ENCODE measurements around the gene CAPN11. TPM values are rescaled to one million over a fixed set of nuclear protein-coding genes. Genes with fewer than 3 reads are reported as not detected.

The CAPN11 gene
- total and polyA plus RNA-seq, 9 of the 15 experiments (the other 6 are each of a cell fraction or from before 2014, with no cell fraction given) = 0.03 to 0.61 (median 0.17) TPM; not detected in 1

DNA sequence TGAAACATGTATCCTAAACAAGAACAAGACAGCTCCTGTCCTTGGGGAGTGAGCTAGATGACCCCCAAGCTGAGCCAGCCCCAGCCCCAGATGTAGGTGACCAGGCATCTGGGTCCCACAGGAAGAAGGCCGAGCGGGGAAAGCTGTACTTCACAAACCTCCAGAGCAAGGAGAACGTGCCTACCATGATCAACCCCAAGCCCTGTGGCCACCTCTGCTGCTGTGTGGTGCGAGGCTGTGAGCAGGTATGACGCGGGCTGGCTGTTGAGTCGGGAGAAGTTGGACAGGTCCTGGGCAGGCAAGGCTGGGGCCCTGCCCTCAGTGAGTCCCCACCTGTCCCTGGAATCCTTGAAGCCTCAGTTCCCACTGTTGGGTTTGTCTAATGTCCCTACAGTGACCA lies 11.4 kb upstream of the CAPN11 start:
- H3K36me3 ChIP-seq (ENCODE audit: control insufficient read depth, insufficient read depth, low read length) = peaks cover 77% of the 10 kb centered on the region
- ATAC-seq (no peak), FAIRE-seq (no peak), DNase-seq (ENCODE audit: extremely low read depth in 1 of 4, low spot score in 3 of 4) (no peak)
- H2AFZ ChIP-seq (ENCODE audit: low read depth, low read length) = no peak overlapping the region
- H3K9me1 ChIP-seq (ENCODE audit: control insufficient read depth, insufficient read depth, low read length) = no peaks in the 10 kb centered on the region
- in situ Hi-C loops (cut with MboI) (no loop called here), intact Hi-C loops (cut with micrococcal nuclease) (no loop called here)
- H3K4me1 ChIP-seq (replicated peaks in 1 of 2; ENCODE audit: control insufficient read depth in 2 of 2, insufficient read depth in 2 of 2, low read length in 2 of 2) = peaks cover 0 to 9% of the 10 kb centered on the region in 2 experiments; a peak in 3 of 5 replicates
- no peaks in the 10 kb centered on the region; the same call in 1 of the 2 replicates for H4K20me1 ChIP-seq (replicated peaks; ENCODE audit: control insufficient read depth, insufficient read depth, low read length)
- no peak overlapping the region for H3K4me3 ChIP-seq
- H3K9ac ChIP-seq (ENCODE audit: insufficient read depth in 1 of 2, low read depth in 2 of 2, low read length in 2 of 2) = no peak overlapping the region; a peak in 1 of 4 replicates
- H3K9me3 ChIP-seq (replicated peaks; ENCODE audit: control insufficient read depth, insufficient read depth, low read depth, low read length) = no peaks in the 10 kb centered on the region
- no peaks in the 10 kb centered on the region for H3K27me3 ChIP-seq (ENCODE audit: control insufficient read depth in 2 of 2, insufficient read depth in 2 of 2, low read length in 2 of 2)
- H3K27ac ChIP-seq (ENCODE audit: extremely low read depth, low read depth, low read length) = no peak overlapping the region
- POLR2A ChIA-PET = interaction anchor here (0.7 to 1.2 kb wide), 3 partner anchors 26 to 109 kb away, joined by 3 read pairs; no protein-coding TSS in a partner anchor
- WGBS (ENCODE audit: insufficient coverage, low coverage, missing lambda C conversion rate) = 89% methylated on average over 7 of the region's 7 CpGs
- CTCF ChIA-PET (ENCODE audit: low intra/inter-chr PET ratio) = interaction anchor here (0.8 kb wide), 1 partner anchor 87 kb away, joined by 7 read pairs; no protein-coding TSS in a partner anchor
- no peak overlapping the region for H3K4me2 ChIP-seq (ENCODE audit: insufficient read depth, low read length)
- H3K79me2 ChIP-seq (ENCODE audit: control insufficient read depth, insufficient read depth, low read length) = no peaks in the 10 kb centered on the region
- BruUV-seq (replicated peaks) = no TSS peak
- TF ChIP-seq ZNF512 (tag; IDR thresholded peaks at IDR 0.05) (no peak), EP400 (IDR thresholded peaks at IDR 0.05) (no peak), POLR2H (tag; IDR thresholded peaks at IDR 0.05; ENCODE audit: low read depth) (no peak), MAFK (IDR thresholded peaks at IDR 0.05; ENCODE audit: low read length) (no peak), ZNF384 (IDR thresholded peaks at IDR 0.05; ENCODE audit: low read depth, low read length) (no peak), MBD1 (CRISPR knock-in tag; IDR thresholded peaks at IDR 0.05) (no peak), ZNF311 (CRISPR knock-in tag; IDR thresholded peaks at IDR 0.05) (no peak), TAL1 (IDR thresholded peaks at IDR 0.05) (no peak), HOXB6 (CRISPR knock-in tag; IDR thresholded peaks at IDR 0.05; ENCODE audit: borderline replicate concordance) (no peak), XRCC5 (IDR thresholded peaks at IDR 0.05; ENCODE audit: low read depth, low read length) (no peak), PTBP1 (IDR thresholded peaks at IDR 0.05; ENCODE audit: low read depth, low read length) (no peak), ZNF239 (CRISPR knock-in tag; IDR thresholded peaks at IDR 0.05) (no peak), HNRNPL (IDR thresholded peaks at IDR 0.05; ENCODE audit: low read depth, low read length) (no peak), ZBTB8A (IDR thresholded peaks at IDR 0.05; ENCODE audit: partially characterized antibody) (no peak), NFRKB (IDR thresholded peaks at IDR 0.05; ENCODE audit: low read depth) (no peak)
- TF ChIP-seq, protein P1, sequence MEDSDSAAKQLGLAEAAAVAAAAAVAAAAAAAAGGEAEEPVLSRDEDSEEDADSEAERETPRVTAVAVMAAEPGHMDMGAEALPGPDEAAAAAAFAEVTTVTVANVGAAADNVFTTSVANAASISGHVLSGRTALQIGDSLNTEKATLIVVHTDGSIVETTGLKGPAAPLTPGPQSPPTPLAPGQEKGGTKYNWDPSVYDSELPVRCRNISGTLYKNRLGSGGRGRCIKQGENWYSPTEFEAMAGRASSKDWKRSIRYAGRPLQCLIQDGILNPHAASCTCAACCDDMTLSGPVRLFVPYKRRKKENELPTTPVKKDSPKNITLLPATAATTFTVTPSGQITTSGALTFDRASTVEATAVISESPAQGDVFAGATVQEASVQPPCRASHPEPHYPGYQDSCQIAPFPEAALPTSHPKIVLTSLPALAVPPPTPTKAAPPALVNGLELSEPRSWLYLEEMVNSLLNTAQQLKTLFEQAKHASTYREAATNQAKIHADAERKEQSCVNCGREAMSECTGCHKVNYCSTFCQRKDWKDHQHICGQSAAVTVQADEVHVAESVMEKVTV (CRISPR knock-in tag; IDR thresholded peaks at IDR 0.05) = no peak

Data from K562 (cell line).